Caco-2 (cell line): ENCODE data around the gene SELPLG. TPM values are rescaled to one million over a fixed set of nuclear protein-coding genes. Genes with fewer than 3 reads are reported as not detected.

Experiments
- BruUV-seq: library from RNA; stranded (reverse); fragments of 400-500 nt; replicated peaks from 2 replicates; lab custom pipeline; 2021; lab: Mats Ljungman, UMichigan
- CTCF ChIA-PET: fragments of 300-600 bp; sonication (Branson Sonifier 250); formaldehyde crosslinking; loops from one replicate; lab custom pipeline; 2022; ENCODE audit warnings: antibody characterized with exemption; lab: Charles Lee
- POLR2A ChIA-PET: fragments of 300-600 bp; sonication (Branson Sonifier 250); formaldehyde crosslinking; loops from one replicate; lab custom pipeline; 2022; ENCODE audit warnings: antibody characterized with exemption; lab: Charles Lee
- DNase-seq, 2 experiments: peaks; one replicate each; pipeline versions ENCODE4 v3.0.0 to v3.0.0-alpha.2; 2020 to 2022
- H3K27me3 ChIP-seq: replicated peaks from 2 replicates; pipeline ENCODE4 v1.6.0; 2011; ENCODE audit warnings: low read length; ENCODE audit not compliant: control insufficient read depth, insufficient read depth
- H3K36me3 ChIP-seq: 2 replicates; pipeline ENCODE4 v1.5.1; 2011; ENCODE audit warnings: low read length; ENCODE audit not compliant: control insufficient read depth, insufficient read depth
- H3K4me1 ChIP-seq: fragments of 250-450 bp; sonication (Bioruptor Pico); 2 replicates; pipeline ENCODE4 v1.5.1; 2020; ENCODE audit warnings: mild to moderate bottlenecking
- H3K4me3 ChIP-seq: 2 replicates; pipeline ENCODE4 v1.5.1; 2011; ENCODE audit warnings: low read depth, mild to moderate bottlenecking, control low read depth, low read length
- H3K9me3 ChIP-seq: fragments of 250-450 bp; sonication (Bioruptor Pico); 2 replicates; pipeline ENCODE4 v1.5.1; 2020; ENCODE audit warnings: mild to moderate bottlenecking, moderate library complexity
- H3K27ac Mint-ChIP-seq: one replicate; pipeline ENCODE4 v1.8.0; 2022; ENCODE audit warnings: mixed read lengths; ENCODE audit not compliant: unreplicated experiment
- H3K27me3 Mint-ChIP-seq: one replicate; pipeline ENCODE4 v1.8.0; 2022; ENCODE audit warnings: mixed read lengths; ENCODE audit not compliant: insufficient read depth, unreplicated experiment
- H3K36me3 Mint-ChIP-seq: one replicate; pipeline ENCODE4 v1.8.0; 2022; ENCODE audit warnings: mild to moderate bottlenecking, mixed read lengths; ENCODE audit not compliant: insufficient read depth, unreplicated experiment
- H3K4me1 Mint-ChIP-seq: one replicate; pipeline ENCODE4 v1.8.0; 2022; ENCODE audit warnings: low read depth, mixed read lengths; ENCODE audit not compliant: unreplicated experiment
- H3K4me3 Mint-ChIP-seq: one replicate; pipeline ENCODE4 v1.8.0; 2022; ENCODE audit warnings: mild to moderate bottlenecking, moderate library complexity, mixed read lengths; ENCODE audit not compliant: unreplicated experiment
- H3K9me3 Mint-ChIP-seq: one replicate; pipeline ENCODE4 v1.8.0; 2022; ENCODE audit warnings: mixed read lengths; ENCODE audit not compliant: unreplicated experiment
- intact Hi-C: fragments of 100-400 bp; cut with micrococcal nuclease; formaldehyde crosslinking; loops from one replicate; pipeline ENCODE4 v1.10.0; 2022; ENCODE audit not compliant: unreplicated experiment
- total RNA-seq: library from RNA; stranded (reverse); gene quantifications from 2 replicates; pipeline ENCODE4 v1.2.3, GENCODE V29; 2022
- TF ChIP-seq, protein P1 (sequence below), 2 experiments: fragments of 200-600 bp in 1 of 2; IDR thresholded peaks; 1 replicate in 1 of 2; 2 replicates in 1 of 2; pipeline versions ENCODE4 v1.5.1 to v1.8.0; 2011 to 2022; ENCODE audit warnings: antibody characterized with exemption in 1 of 2, control low read depth in 1 of 2, inconsistent platforms in 1 of 2, low read depth in 1 of 2, low read length in 1 of 2, mild to moderate bottlenecking in 1 of 2, moderate library complexity in 1 of 2; ENCODE audit not compliant: insufficient read depth in 1 of 2, severe bottlenecking in 1 of 2, unreplicated experiment in 1 of 2

Gene SELPLG
- total RNA-seq, 1 experiment from 2014 or later = 0.23 TPM

GRCh38 chr12:108606492-108606891 lies 27.2 kb downstream of the SELPLG start:
- no peaks in the 10 kb centered on the region for H3K9me3 ChIP-seq
- H3K4me1 Mint-ChIP-seq = no peaks in the 10 kb centered on the region
- peaks cover 6% of the 10 kb centered on the region for H3K27me3 Mint-ChIP-seq
- no peaks in the 10 kb centered on the region for H3K27me3 ChIP-seq
- no TSS peak for BruUV-seq
- no peak overlapping the region for H3K4me3 Mint-ChIP-seq
- H3K36me3 ChIP-seq = no peaks in the 10 kb centered on the region
- DNase-seq = no peak
- no peak overlapping the region for H3K27ac Mint-ChIP-seq
- CTCF ChIA-PET = no interaction called here
- no peaks in the 10 kb centered on the region for H3K4me1 ChIP-seq
- TF ChIP-seq, protein P1, sequence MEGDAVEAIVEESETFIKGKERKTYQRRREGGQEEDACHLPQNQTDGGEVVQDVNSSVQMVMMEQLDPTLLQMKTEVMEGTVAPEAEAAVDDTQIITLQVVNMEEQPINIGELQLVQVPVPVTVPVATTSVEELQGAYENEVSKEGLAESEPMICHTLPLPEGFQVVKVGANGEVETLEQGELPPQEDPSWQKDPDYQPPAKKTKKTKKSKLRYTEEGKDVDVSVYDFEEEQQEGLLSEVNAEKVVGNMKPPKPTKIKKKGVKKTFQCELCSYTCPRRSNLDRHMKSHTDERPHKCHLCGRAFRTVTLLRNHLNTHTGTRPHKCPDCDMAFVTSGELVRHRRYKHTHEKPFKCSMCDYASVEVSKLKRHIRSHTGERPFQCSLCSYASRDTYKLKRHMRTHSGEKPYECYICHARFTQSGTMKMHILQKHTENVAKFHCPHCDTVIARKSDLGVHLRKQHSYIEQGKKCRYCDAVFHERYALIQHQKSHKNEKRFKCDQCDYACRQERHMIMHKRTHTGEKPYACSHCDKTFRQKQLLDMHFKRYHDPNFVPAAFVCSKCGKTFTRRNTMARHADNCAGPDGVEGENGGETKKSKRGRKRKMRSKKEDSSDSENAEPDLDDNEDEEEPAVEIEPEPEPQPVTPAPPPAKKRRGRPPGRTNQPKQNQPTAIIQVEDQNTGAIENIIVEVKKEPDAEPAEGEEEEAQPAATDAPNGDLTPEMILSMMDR (IDR thresholded peaks at IDR 0.05; ENCODE audit: insufficient read depth in 1 of 2, low read depth in 1 of 2, low read length in 1 of 2, severe bottlenecking in 1 of 2, unreplicated experiment in 1 of 2) = no peak
- intact Hi-C loops = no loop called here
- no peak overlapping the region for H3K4me3 ChIP-seq
- H3K9me3 Mint-ChIP-seq = no peaks in the 10 kb centered on the region
- POLR2A ChIA-PET = no interaction called here
- H3K36me3 Mint-ChIP-seq = no peaks in the 10 kb centered on the region

GRCh38 chr12:108605690-108606406 lies 27.8 kb downstream of the SELPLG start:
- no peaks in the 10 kb centered on the region for H3K36me3 Mint-ChIP-seq
- Histone ChIP-seq H3K9me3 (no peaks in the 10 kb centered on the region), H3K4me3 (no peak overlapping the region), H3K27me3 (no peaks in the 10 kb centered on the region), H3K36me3 (no peaks in the 10 kb centered on the region), H3K4me1 (no peaks in the 10 kb centered on the region)
- intact Hi-C loops = no loop called here
- no TSS peak for BruUV-seq
- DNase-seq = no peak
- no peaks in the 10 kb centered on the region for H3K9me3 Mint-ChIP-seq
- no peaks in the 10 kb centered on the region for H3K4me1 Mint-ChIP-seq
- H3K4me3 Mint-ChIP-seq = no peak overlapping the region
- H3K27ac Mint-ChIP-seq = no peak overlapping the region
- TF ChIP-seq, protein P1 (IDR thresholded peaks at IDR 0.05; ENCODE audit: insufficient read depth in 1 of 2, low read depth in 1 of 2, low read length in 1 of 2, severe bottlenecking in 1 of 2, unreplicated experiment in 1 of 2) = no peak
- H3K27me3 Mint-ChIP-seq = peaks cover 6% of the 10 kb centered on the region
- POLR2A ChIA-PET = no interaction called here
- CTCF ChIA-PET = no interaction called here

DNA sequence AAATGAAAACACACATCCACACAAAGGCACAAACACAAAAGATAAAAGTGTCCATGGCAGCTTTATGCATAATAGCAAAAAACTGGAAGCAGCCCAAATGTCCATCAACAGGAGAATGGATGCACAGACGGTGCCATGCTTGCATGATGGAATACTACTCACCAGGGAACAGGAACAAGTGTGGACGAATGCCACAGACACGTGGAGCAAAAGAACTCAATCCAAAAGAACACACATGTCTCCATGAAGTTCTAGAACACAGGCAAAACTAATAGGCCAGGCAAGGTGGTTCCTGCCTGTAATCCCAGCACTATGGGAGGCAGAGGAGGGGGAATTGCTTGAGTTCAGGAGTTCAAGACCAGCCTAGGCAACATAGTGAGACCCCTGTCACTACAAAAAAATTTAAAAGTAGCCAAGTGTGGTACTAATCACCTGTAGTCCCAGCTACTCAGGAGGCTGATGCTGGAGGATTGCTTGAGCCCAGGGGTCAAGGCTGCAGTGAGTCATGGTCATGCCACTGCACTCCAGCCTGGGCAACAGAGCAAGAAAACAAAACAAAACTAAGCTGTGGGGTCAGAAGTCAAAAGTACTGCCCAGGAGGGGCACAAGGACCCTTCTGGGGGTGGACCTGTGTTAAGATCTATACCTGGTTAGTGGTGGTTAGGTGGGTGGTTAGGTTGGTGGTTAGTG lies 28.5 kb downstream of the SELPLG start:
- no TSS peak for BruUV-seq
- Mint-ChIP-seq H3K4me1 (no peaks in the 10 kb centered on the region), H3K9me3 (no peaks in the 10 kb centered on the region), H3K36me3 (no peaks in the 10 kb centered on the region), H3K27ac (no peak overlapping the region), H3K4me3 (no peak overlapping the region), H3K27me3 (peaks cover 6% of the 10 kb centered on the region)
- TF ChIP-seq, protein P1 (IDR thresholded peaks at IDR 0.05; ENCODE audit: insufficient read depth in 1 of 2, low read depth in 1 of 2, low read length in 1 of 2, severe bottlenecking in 1 of 2, unreplicated experiment in 1 of 2) = no peak
- no peaks in the 10 kb centered on the region for H3K4me1 ChIP-seq
- CTCF ChIA-PET = no interaction called here
- POLR2A ChIA-PET = no interaction called here
- H3K9me3 ChIP-seq = no peaks in the 10 kb centered on the region
- intact Hi-C loops = no loop called here
- H3K4me3 ChIP-seq = no peak overlapping the region
- no peaks in the 10 kb centered on the region for H3K27me3 ChIP-seq
- no peaks in the 10 kb centered on the region for H3K36me3 ChIP-seq
- no peak for DNase-seq
